ENCODE results near the gene AFMID. TPM values are rescaled to one million over a fixed set of nuclear protein-coding genes. Genes with fewer than 3 reads are reported as not detected.

The AFMID gene
- total and polyA plus RNA-seq, 2 experiments from 2014 or later, result 26.6 to 61.2 TPM

- Histone ChIP-seq H2AFZ (no peak overlapping the region), H3K9me3 (ENCODE audit: low read depth) (no peaks in the 10 kb centered on the region), H3K9me2 (replicated peaks; ENCODE audit: insufficient read depth) (no peaks in the 10 kb centered on the region), H3K4me1 (ENCODE audit: insufficient read depth) (no peaks in the 10 kb centered on the region), H3K27me3 (no peaks in the 10 kb centered on the region), H3K4me3 (no peak overlapping the region), H4K20me1 (ENCODE audit: insufficient read depth, poor library complexity, severe bottlenecking) (no peaks in the 10 kb centered on the region), H3K36me3 (replicated peaks; ENCODE audit: insufficient read depth, low read depth) (no peaks in the 10 kb centered on the region), H3K79me2 (peaks cover 2% of the 10 kb centered on the region), H3K4me2 (no peak overlapping the region), H3K27ac (no peak overlapping the region)
- WGBS (ENCODE audit: low lambda C conversion rate, missing lambda C conversion rate), result 95% methylated on average over 22 of the region's 22 CpGs
- no peak for TF ChIP-seq EZH2phosphoT487 (IDR thresholded peaks at IDR 0.05; ENCODE audit: low read depth, severe bottlenecking, unreplicated experiment)
- TF ChIP-seq EZH2 (IDR thresholded peaks at IDR 0.05; ENCODE audit: borderline replicate concordance), result no peak
- TF ChIP-seq CTCF (IDR thresholded peaks at IDR 0.05; ENCODE audit: poor library complexity), result no peak
- no peak for DNase-seq (ENCODE audit: low spot score)
These were observed 17.4 kb downstream of the AFMID start for GRCh38 chr17:78204387-78205123.

GRCh38 chr17:78205124-78205775 is 18.1 kb downstream of the AFMID start:
- 93% methylated on average over 17 of the region's 17 CpGs for WGBS (ENCODE audit: low lambda C conversion rate, missing lambda C conversion rate)
- H4K20me1 ChIP-seq (ENCODE audit: insufficient read depth, poor library complexity, severe bottlenecking), result no peaks in the 10 kb centered on the region
- TF ChIP-seq EZH2phosphoT487 (IDR thresholded peaks at IDR 0.05; ENCODE audit: low read depth, severe bottlenecking, unreplicated experiment) (no peak), CTCF (IDR thresholded peaks at IDR 0.05; ENCODE audit: poor library complexity) (no peak), EZH2 (IDR thresholded peaks at IDR 0.05; ENCODE audit: borderline replicate concordance) (no peak)

GRCh38 chr17:78206298-78206697 is 19.1 kb downstream of the AFMID start:
- no peaks in the 10 kb centered on the region for H3K27me3 ChIP-seq
- no peak overlapping the region for H2AFZ ChIP-seq
- H3K4me1 ChIP-seq (ENCODE audit: insufficient read depth), result no peaks in the 10 kb centered on the region
- no peak for DNase-seq (ENCODE audit: low spot score)
- H3K27ac ChIP-seq, result no peak overlapping the region
- H3K79me2 ChIP-seq, result no peaks in the 10 kb centered on the region
- WGBS (ENCODE audit: low lambda C conversion rate, missing lambda C conversion rate), result 85% methylated on average over 7 of the region's 7 CpGs
- H3K36me3 ChIP-seq (replicated peaks; ENCODE audit: insufficient read depth, low read depth), result no peaks in the 10 kb centered on the region
- H3K4me3 ChIP-seq, result no peak overlapping the region
- no peak overlapping the region for H3K4me2 ChIP-seq
- H3K9me2 ChIP-seq (replicated peaks; ENCODE audit: insufficient read depth), result no peaks in the 10 kb centered on the region
- H4K20me1 ChIP-seq (ENCODE audit: insufficient read depth, poor library complexity, severe bottlenecking), result no peaks in the 10 kb centered on the region
- H3K9me3 ChIP-seq (ENCODE audit: low read depth), result no peaks in the 10 kb centered on the region
- TF ChIP-seq EZH2 (IDR thresholded peaks at IDR 0.05; ENCODE audit: borderline replicate concordance), result no peak

More at GRCh38 chr17:78205124-78205775, 18.1 kb downstream of the AFMID start:
- no peak for DNase-seq (ENCODE audit: low spot score)
- Histone ChIP-seq H2AFZ (no peak overlapping the region), H3K4me1 (ENCODE audit: insufficient read depth) (no peaks in the 10 kb centered on the region), H3K4me3 (no peak overlapping the region), H3K9me3 (ENCODE audit: low read depth) (no peaks in the 10 kb centered on the region), H3K27ac (no peak overlapping the region), H3K4me2 (no peak overlapping the region), H3K9me2 (replicated peaks; ENCODE audit: insufficient read depth) (no peaks in the 10 kb centered on the region), H3K36me3 (replicated peaks; ENCODE audit: insufficient read depth, low read depth) (no peaks in the 10 kb centered on the region), H3K27me3 (no peaks in the 10 kb centered on the region), H3K79me2 (no peaks in the 10 kb centered on the region)

GRCh38 chr17:78208486-78208885 is 21.3 kb downstream of the AFMID start:
- Histone ChIP-seq H3K9me3 (ENCODE audit: low read depth) (no peaks in the 10 kb centered on the region), H3K27me3 (no peaks in the 10 kb centered on the region), H3K4me1 (ENCODE audit: insufficient read depth) (no peaks in the 10 kb centered on the region), H3K79me2 (no peaks in the 10 kb centered on the region), H2AFZ (no peak overlapping the region), H4K20me1 (ENCODE audit: insufficient read depth, poor library complexity, severe bottlenecking) (no peaks in the 10 kb centered on the region), H3K36me3 (replicated peaks; ENCODE audit: insufficient read depth, low read depth) (no peaks in the 10 kb centered on the region), H3K27ac (no peak overlapping the region), H3K4me2 (no peak overlapping the region), H3K4me3 (no peak overlapping the region), H3K9me2 (replicated peaks; ENCODE audit: insufficient read depth) (no peaks in the 10 kb centered on the region)
- DNase-seq (ENCODE audit: low spot score), result no peak
- TF ChIP-seq EZH2 (IDR thresholded peaks at IDR 0.05; ENCODE audit: borderline replicate concordance) (no peak), CTCF (IDR thresholded peaks at IDR 0.05; ENCODE audit: poor library complexity) (no peak), EZH2phosphoT487 (IDR thresholded peaks at IDR 0.05; ENCODE audit: low read depth, severe bottlenecking, unreplicated experiment) (no peak)
- WGBS (ENCODE audit: low lambda C conversion rate, missing lambda C conversion rate), result 85% methylated on average over 3 of the region's 3 CpGs
